ENCODE measurements around the gene KCNC3.
A peak's percentile ranks its signal among the peaks of the same experiment; 100 is the strongest.

DNA sequence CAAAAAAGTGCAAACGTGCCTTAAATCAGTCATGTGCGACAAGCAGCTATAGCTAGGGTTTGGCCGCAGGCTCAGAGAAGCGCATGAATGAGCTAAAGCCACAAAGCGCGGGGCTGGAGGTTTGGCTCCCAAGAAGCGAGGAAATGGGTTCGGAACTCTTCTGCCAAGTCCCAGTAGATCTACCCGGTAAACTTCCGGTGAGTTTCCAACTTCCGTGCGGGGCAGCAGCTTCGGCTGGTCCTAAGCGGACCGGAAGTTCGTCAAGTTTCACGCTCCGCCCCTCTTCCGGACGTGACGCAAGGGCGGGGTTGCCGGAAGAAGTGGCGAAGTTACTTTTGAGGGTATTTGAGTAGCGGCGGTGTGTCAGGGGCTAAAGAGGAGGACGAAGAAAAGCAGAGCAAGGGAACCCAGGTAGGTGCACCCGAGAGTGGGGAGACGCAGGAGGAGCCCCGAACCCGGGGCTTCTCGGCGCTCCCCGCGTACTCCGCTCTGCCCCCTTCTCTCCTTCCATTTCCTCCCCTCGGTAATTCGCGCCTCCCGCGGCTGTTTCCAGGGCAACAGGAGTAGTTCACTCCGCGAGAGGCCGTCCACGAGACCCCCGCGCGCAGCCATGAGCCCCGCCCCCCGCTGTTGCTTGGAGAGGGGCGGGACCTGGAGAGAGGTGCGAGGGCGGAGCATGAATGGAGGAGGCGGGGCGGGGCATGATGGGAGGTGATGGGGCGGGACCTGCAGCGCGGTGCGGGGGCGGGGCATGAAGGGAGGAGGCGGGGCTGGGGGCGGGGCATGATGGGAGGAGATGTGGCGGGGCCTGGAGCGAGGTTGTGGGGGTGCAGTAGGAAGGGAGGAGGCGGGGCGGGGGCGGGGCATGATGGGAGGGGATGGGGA, 47.2 kb upstream of the KCNC3 start, which contains the start of gene NR1H2:
- TF ChIP-seq POLR2A (IDR thresholded peaks at IDR 0.05; ENCODE audit: low read depth, low read length) (peak; percentile 93), CEBPB (IDR thresholded peaks at IDR 0.05; ENCODE audit: low read depth, low read length) (peak; percentile 82), BHLHE40 (IDR thresholded peaks at IDR 0.05; ENCODE audit: low read depth, low read length) (peak; percentile 5; the same call in 1 of the 2 replicates), CHD1 (IDR thresholded peaks at IDR 0.05; ENCODE audit: low read depth, low read length) (peak; percentile 94), SMC3 (IDR thresholded peaks at IDR 0.05; ENCODE audit: low read depth, low read length) (no peak)
- TF ChIP-seq, protein P1, sequence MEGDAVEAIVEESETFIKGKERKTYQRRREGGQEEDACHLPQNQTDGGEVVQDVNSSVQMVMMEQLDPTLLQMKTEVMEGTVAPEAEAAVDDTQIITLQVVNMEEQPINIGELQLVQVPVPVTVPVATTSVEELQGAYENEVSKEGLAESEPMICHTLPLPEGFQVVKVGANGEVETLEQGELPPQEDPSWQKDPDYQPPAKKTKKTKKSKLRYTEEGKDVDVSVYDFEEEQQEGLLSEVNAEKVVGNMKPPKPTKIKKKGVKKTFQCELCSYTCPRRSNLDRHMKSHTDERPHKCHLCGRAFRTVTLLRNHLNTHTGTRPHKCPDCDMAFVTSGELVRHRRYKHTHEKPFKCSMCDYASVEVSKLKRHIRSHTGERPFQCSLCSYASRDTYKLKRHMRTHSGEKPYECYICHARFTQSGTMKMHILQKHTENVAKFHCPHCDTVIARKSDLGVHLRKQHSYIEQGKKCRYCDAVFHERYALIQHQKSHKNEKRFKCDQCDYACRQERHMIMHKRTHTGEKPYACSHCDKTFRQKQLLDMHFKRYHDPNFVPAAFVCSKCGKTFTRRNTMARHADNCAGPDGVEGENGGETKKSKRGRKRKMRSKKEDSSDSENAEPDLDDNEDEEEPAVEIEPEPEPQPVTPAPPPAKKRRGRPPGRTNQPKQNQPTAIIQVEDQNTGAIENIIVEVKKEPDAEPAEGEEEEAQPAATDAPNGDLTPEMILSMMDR (conservative IDR thresholded peaks at IDR 0.05; ENCODE audit: low read depth, low read length): no peak
- TF ChIP-seq, protein P2, sequence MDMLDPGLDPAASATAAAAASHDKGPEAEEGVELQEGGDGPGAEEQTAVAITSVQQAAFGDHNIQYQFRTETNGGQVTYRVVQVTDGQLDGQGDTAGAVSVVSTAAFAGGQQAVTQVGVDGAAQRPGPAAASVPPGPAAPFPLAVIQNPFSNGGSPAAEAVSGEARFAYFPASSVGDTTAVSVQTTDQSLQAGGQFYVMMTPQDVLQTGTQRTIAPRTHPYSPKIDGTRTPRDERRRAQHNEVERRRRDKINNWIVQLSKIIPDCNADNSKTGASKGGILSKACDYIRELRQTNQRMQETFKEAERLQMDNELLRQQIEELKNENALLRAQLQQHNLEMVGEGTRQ (IDR thresholded peaks at IDR 0.05; ENCODE audit: low read depth, low read length): no peak

Measured in IMR-90 (cell line).